Muscle layer of duodenum (tissue), 2 donors: ENCODE measurements around the gene DLG2.
A peak's percentile ranks its signal among the peaks of the same experiment; 100 is the strongest.
"Not testable (repeated sequence)": the region's sequence is repeated elsewhere in the genome, so short reads cannot be mapped to it uniquely, and the experiment has no call there.

ENCODE experiments used
- H3K27ac ChIP-seq: one replicate; pipeline ENCODE4 v1.7.0; 2013; ENCODE audit warnings: mild to moderate bottlenecking, low read length
- H3K27me3 ChIP-seq: one replicate; pipeline ENCODE4 v1.7.0; 2013; ENCODE audit warnings: low read depth, mild to moderate bottlenecking, control low read depth, low read length
- H3K36me3 ChIP-seq, 2 donors: one replicate each; pipeline ENCODE4 v1.7.0; 2013; ENCODE audit warnings: low read length in 2 of 2, control low read depth in 1 of 2, mild to moderate bottlenecking in 1 of 2; ENCODE audit not compliant: insufficient read depth in 2 of 2, control insufficient read depth in 1 of 2
- H3K4me1 ChIP-seq, 2 donors: one replicate each; pipeline ENCODE4 v1.7.0; 2013; ENCODE audit warnings: low read length in 2 of 2, mild to moderate bottlenecking in 2 of 2, control low read depth in 1 of 2, moderate library complexity in 1 of 2; ENCODE audit not compliant: insufficient read depth in 2 of 2, control insufficient read depth in 1 of 2
- H3K4me3 ChIP-seq, 2 donors: one replicate each; pipeline ENCODE4 v1.7.0; 2013; ENCODE audit warnings: low read length in 2 of 2, low read depth in 1 of 2, mild to moderate bottlenecking in 1 of 2
- H3K9me3 ChIP-seq, 2 donors: one replicate each; pipeline ENCODE4 v1.7.0; 2013; ENCODE audit warnings: low read length in 2 of 2, control low read depth in 1 of 2, mild to moderate bottlenecking in 1 of 2; ENCODE audit not compliant: control insufficient read depth in 1 of 2
- donor health status: healthy.

DLG2 gene

DNA sequence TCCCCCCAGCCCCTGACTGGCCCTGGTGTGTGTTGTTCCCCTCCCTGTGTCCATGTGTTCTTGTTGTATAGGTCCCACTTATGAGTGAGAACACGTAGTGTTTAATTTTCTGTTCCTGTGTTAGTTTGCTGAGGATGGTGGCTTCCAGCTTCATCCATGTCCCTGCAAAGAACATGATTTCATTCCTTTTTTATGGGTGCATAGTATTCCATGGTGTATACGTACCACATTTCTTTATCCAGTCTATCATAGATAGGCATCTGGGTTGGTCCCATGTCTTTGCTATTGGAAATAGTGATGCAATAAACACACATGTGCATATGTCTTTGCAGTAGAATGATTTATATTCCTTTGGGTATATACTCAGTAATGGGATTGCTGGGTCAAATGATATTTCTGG lies 1895.9 kb downstream of the DLG2 start:
- H3K4me3 ChIP-seq, H3K27ac ChIP-seq, H3K27me3 ChIP-seq, H3K9me3 ChIP-seq, H3K36me3 ChIP-seq, H3K4me1 ChIP-seq: not testable (repeated sequence)

DNA sequence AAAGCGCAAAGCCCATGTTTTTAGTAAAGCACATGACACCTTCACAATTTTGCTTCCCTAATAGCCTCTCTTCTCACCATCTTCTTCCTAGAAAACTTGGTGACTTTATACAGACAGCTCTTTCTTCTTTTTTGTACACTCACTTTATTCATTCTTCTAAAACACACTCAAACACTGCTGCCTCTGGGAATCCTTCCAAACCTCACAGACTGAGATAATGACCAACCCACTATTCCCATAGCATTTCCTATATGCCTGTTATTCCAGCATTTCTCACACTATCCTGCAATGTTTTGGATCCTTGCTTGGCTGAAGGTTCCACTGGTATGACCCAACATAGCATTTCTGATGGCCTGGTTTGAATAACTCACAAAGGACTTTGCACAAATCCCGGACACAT lies 1898.9 kb downstream of the DLG2 start:
- Histone ChIP-seq H3K36me3 (no peaks in the 10 kb centered on the region), H3K4me1 (peaks cover 0 to 15% of the 10 kb centered on the region in 2 donors), H3K27me3 (no peaks in the 10 kb centered on the region), H3K4me3 (no peak overlapping the region), H3K9me3 (no peaks in the 10 kb centered on the region), H3K27ac (no peak overlapping the region)

DNA sequence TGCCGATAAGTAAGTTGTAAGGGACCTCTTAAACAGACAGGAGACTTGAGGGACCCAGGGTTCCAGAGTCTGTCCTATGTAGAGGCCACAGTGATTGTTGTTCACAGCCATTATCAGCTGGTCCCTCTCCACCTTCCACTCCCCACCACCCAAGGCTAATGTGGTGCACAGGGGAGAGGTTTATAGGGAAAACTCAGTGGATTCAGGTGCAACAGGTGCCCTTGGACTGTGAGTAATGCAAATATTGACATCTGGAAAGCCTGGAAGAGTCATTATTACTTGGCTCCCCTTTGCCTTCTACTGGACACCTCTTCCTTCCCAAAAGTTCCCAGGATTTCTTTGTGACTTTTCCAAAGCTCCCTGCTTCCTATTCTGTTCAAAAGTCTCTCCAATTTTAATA lies 1899.9 kb downstream of the DLG2 start:
- peaks cover 0 to 15% of the 10 kb centered on the region in 2 donors for H3K4me1 ChIP-seq
- H3K36me3 ChIP-seq, result no peaks in the 10 kb centered on the region
- no peak overlapping the region for H3K4me3 ChIP-seq

DNA sequence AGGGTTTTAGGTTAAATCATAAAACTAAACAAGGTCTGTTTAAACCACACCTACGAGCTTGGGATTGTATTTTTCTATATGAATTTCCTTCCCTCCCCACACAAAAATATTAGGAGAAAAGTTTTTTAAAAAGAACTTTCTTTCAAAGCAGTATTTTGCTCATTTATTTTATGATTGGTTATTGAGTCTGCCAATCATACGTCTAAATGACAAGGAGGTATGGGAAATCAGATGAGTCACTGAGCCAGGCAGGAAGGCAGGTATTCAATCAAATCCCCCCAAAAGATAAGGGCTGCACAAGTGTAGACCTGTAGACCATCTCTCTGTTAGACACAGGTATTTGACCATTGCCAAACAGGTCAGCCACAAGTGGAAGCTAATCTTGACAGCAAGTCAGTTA lies 1900.8 kb downstream of the DLG2 start:
- H3K27ac ChIP-seq, result no peak overlapping the region
- peaks cover 0 to 15% of the 10 kb centered on the region in 2 donors for H3K4me1 ChIP-seq
- H3K27me3 ChIP-seq, result no peaks in the 10 kb centered on the region
- H3K36me3 ChIP-seq, result no peaks in the 10 kb centered on the region
- no peaks in the 10 kb centered on the region for H3K9me3 ChIP-seq
- H3K4me3 ChIP-seq, result no peak overlapping the region

More for the DNA sequence above, 1899.9 kb downstream of the DLG2 start:
- Histone ChIP-seq H3K27me3 (no peaks in the 10 kb centered on the region), H3K27ac (no peak overlapping the region), H3K9me3 (no peaks in the 10 kb centered on the region)

DNA sequence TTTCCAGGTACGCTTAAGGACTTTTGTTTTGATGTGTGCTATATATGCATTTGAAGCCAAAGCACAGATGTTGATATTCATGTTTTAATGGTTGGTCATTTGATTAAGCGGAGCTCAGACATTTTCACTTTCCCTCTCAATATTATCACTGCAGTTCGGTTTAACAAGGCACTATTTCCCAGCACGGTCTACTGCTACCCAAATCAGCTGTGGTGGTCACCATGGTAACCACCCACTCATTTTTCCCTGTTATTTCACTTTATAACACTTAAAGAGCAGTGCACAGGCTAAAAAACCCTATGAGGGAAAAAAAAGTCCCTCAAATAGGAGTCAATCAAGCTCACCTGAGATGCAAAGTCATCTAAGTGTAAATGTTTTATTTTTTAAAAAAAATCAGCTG lies 1901.4 kb downstream of the DLG2 start:
- Histone ChIP-seq H3K27ac (no peak overlapping the region), H3K4me3 (peak overlapping the region in 1 of 2 donors; percentile 55), H3K9me3 (no peaks in the 10 kb centered on the region), H3K4me1 (peaks cover 0 to 15% of the 10 kb centered on the region in 2 donors), H3K27me3 (no peaks in the 10 kb centered on the region), H3K36me3 (no peaks in the 10 kb centered on the region)

DNA sequence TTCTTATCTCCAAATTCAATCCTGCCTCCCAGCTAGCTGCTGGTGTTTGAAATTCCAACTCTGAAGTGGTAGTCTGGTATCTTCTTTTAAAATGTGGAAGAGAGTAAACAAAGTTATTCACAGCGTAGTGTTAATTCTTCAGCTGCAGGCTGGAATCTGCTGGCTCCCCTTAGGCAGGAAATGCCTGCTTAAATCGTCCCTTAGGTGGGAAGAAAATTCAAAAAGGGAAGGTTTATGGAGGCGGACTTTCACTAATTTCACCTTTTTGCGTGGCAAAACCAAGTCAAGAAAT lies 1901.9 kb downstream of the DLG2 start:
- Histone ChIP-seq H3K4me3 (peak overlapping the region; percentile 55 to 70), H3K36me3 (no peaks in the 10 kb centered on the region), H3K4me1 (peaks cover 0 to 15% of the 10 kb centered on the region in 2 donors), H3K9me3 (no peaks in the 10 kb centered on the region), H3K27ac (no peak overlapping the region), H3K27me3 (no peaks in the 10 kb centered on the region)

DNA sequence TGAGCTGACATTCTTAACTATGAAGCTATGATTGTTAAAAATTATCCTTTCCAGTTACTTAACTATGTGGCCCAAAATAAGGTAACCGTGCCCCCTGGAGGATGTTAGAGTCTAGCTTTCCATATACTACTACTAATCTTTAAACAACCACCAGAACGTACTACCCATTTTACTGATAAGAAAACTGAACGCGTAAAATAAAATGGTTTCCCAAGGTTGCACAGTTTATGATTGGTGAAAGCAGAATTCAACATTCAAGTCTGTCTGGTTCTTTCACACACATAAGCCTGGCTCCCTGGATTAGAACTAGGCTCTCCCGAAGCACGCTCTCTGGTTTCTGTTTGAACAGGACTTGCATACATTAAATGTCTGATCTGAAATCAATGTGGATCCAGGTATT lies 1903.1 kb downstream of the DLG2 start:
- Histone ChIP-seq H3K27me3 (no peaks in the 10 kb centered on the region), H3K36me3 (no peaks in the 10 kb centered on the region), H3K27ac (peak overlapping the region; percentile 46), H3K4me3 (peak overlapping the region; percentile 55 to 70), H3K9me3 (no peaks in the 10 kb centered on the region), H3K4me1 (peaks cover 0 to 15% of the 10 kb centered on the region in 2 donors)

DNA sequence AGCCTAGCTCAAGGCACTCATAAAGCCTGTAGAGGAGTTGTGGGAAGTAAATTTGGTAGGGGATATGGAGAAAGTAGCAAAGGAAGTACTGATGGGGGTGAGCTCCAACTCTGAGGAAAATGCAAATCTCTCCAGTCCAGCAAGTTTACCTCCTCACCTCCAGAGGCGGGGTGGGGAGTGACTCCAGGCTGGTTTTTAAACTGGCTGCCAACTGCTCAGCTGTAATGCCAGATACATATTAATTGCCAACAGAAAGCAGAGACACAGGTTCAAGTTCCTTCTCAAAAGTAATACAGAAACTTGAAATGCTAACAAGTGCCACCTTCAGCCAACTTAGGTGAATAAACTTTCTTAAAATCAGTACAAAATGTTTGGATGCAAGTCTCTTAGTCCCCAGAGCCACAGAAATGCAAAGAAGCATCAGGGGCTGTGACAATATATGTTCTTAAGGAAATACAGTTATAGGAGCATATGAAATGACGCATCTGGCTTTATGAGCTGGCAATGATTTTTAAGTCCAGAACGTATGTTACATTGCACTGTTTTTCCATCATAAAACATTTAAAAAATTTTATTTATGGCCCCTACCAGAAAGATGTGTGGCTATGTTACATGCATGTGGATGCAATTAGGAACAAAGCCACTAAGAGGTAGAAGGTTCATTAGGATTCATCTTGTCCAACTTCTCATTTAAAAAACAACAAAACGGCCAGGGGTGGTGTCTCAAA lies 1904.6 kb downstream of the DLG2 start:
- Histone ChIP-seq H3K36me3 (no peaks in the 10 kb centered on the region), H3K4me1 (peaks cover 0 to 15% of the 10 kb centered on the region in 2 donors), H3K27ac (no peak overlapping the region), H3K9me3 (no peaks in the 10 kb centered on the region), H3K27me3 (no peaks in the 10 kb centered on the region), H3K4me3 (no peak overlapping the region)

DNA sequence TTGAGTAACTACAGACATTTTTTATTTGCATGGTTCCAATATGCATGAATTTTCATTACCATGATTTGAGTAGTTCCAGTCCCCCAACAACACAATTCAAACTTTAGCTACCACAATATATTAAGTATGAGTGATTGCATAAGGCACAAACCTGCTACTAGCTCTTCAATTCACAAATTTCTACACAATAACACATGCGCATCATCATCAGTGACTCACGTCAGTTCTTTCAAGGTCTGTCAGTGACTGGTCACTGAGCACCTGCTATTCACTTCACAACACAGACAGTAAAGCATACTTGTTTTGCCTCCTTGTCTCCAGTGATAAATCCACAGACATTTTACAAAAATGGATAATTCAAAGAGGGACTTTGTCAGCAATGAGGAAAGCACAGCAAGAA lies 1905.9 kb downstream of the DLG2 start:
- Histone ChIP-seq H3K4me3 (no peak overlapping the region), H3K4me1 (peaks cover 0 to 15% of the 10 kb centered on the region in 2 donors), H3K27me3 (no peaks in the 10 kb centered on the region), H3K27ac (no peak overlapping the region), H3K36me3 (no peaks in the 10 kb centered on the region), H3K9me3 (no peaks in the 10 kb centered on the region)

DNA sequence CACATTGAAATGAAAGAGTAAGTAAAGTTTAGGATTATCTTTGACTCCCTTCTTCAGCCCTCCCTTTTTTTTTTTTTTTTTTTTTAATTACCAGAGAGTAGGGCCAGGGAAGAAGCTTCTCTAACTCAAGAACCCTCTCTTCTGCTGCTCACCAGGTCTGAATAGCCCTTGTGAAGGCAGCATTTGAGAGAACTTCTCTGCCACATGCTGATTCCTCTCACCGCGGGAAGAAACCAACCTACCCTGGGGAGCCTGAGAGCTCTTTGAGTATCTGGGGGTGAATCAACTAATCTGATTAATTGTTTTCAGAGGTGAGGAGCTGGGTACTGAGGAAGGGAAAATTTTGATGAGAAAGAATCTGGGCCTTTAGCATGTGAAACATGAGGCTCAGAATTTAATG lies 1906.5 kb downstream of the DLG2 start:
- H3K4me1 ChIP-seq, result peaks cover 0 to 14% of the 10 kb centered on the region in 2 donors
- H3K27ac ChIP-seq, result no peak overlapping the region
- no peak overlapping the region for H3K4me3 ChIP-seq
- H3K27me3 ChIP-seq, result no peaks in the 10 kb centered on the region
- no peaks in the 10 kb centered on the region for H3K9me3 ChIP-seq
- no peaks in the 10 kb centered on the region for H3K36me3 ChIP-seq

DNA sequence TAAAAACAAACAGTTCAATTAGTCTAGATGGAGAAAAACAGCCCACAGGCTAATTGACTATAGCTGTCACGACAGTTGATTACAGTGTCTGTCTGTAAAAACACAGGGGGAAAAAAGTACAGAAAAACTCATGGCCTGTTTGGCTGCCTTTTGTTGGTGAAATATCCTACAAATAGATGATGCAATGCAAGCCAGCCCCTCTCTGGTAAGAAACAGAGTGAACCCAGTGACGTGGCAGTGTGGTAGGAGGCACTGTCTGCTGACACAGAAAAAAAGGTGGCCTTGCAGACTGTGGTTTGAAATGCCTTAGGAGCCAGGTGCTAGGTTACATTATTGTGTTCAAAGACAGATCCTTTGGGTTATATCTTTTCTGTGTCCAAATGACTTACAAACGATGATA lies 1909.6 kb downstream of the DLG2 start:
- no peak overlapping the region for H3K27ac ChIP-seq

DNA sequence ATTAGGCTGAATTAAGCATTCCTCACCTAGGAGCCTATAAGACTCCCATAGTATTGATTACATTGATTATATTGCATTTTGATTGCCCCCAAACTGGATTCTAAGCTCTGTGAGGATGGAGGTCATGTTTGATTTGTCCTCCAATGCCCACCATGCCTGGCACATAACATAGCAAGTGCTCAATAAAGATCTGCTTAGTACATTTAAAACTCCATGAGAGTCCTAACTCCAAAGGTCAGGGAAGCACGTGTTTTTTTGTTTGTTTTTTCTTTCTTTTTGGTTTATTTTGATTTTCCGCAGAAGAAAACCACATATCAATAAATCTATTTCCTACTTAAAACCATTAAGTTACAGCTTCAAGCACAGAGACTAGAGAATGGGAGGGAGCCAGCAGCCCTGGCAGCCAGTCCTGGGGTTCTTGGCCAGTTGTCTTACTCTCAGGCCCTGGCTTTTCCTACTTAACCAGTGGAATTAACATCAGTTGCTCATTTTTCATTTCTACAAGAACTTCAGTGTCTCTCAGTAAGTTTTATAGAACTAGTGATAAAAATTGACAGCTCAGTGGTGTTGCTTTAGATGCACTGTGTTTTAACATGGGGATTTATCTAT lies 1911.1 kb downstream of the DLG2 start:
- Histone ChIP-seq H3K4me3 (no peak overlapping the region), H3K4me1 (no peaks in the 10 kb centered on the region), H3K36me3 (no peaks in the 10 kb centered on the region), H3K9me3 (no peaks in the 10 kb centered on the region), H3K27me3 (no peaks in the 10 kb centered on the region), H3K27ac (no peak overlapping the region)

More for the DNA sequence above, 1909.6 kb downstream of the DLG2 start:
- H3K27me3 ChIP-seq, result no peaks in the 10 kb centered on the region
- no peaks in the 10 kb centered on the region for H3K9me3 ChIP-seq
- no peaks in the 10 kb centered on the region for H3K36me3 ChIP-seq
- H3K4me1 ChIP-seq, result no peaks in the 10 kb centered on the region
- no peak overlapping the region for H3K4me3 ChIP-seq
